Mesendoderm (in vitro differentiated cells): ENCODE results near the gene ENAM.
"Not testable (repeated sequence)": the region's sequence is repeated elsewhere in the genome, so short reads cannot be mapped to it uniquely, and the experiment has no call there.

ENCODE experiments used
- DNase-seq: peaks from one replicate; pipeline ENCODE4 v3.0.0; 2013
- H2AK5ac ChIP-seq: 2 replicates; pipeline ENCODE4 v1.6.1; 2013; ENCODE audit warnings: low read length, inconsistent platforms
- H2BK120ac ChIP-seq: 2 replicates; pipeline ENCODE4 v1.6.1; 2013; ENCODE audit warnings: low read depth, mild to moderate bottlenecking, low read length, moderate library complexity, mixed read lengths
- H2BK15ac ChIP-seq: replicated peaks from 2 replicates; pipeline ENCODE4 v1.6.1; 2013; ENCODE audit warnings: low read depth, mild to moderate bottlenecking, moderate library complexity
- H2BK5ac ChIP-seq: 2 replicates; pipeline ENCODE4 v1.6.1; 2013; ENCODE audit warnings: low read length, inconsistent platforms
- H3K18ac ChIP-seq: 2 replicates; pipeline ENCODE4 v1.6.1; 2013; ENCODE audit warnings: mild to moderate bottlenecking, low read length, mixed read lengths
- H3K23ac ChIP-seq: one replicate; pipeline ENCODE4 v1.6.1; 2013; ENCODE audit warnings: low read length
- H3K27ac ChIP-seq: 2 replicates; pipeline ENCODE4 v1.5.1; 2013; ENCODE audit warnings: low read depth, mild to moderate bottlenecking, inconsistent platforms, low read length, moderate library complexity
- H3K27me3 ChIP-seq: 2 replicates; pipeline ENCODE4 v1.6.1; 2013; ENCODE audit warnings: low read length, control low read depth, mild to moderate bottlenecking, inconsistent platforms; ENCODE audit not compliant: insufficient read depth, poor library complexity
- H3K36me3 ChIP-seq: 2 replicates; pipeline ENCODE4 v1.6.1; 2013; ENCODE audit warnings: low read length, inconsistent platforms; ENCODE audit not compliant: control insufficient read depth, insufficient read depth
- H3K4ac ChIP-seq: one replicate; pipeline ENCODE4 v1.6.1; 2013; ENCODE audit warnings: low read depth, mild to moderate bottlenecking, low read length, moderate library complexity
- H3K4me1 ChIP-seq: 2 replicates; pipeline ENCODE4 v1.6.1; 2013; ENCODE audit warnings: low read depth, low read length, inconsistent platforms; ENCODE audit not compliant: control insufficient read depth
- H3K4me2 ChIP-seq: 2 replicates; pipeline ENCODE4 v1.6.1; 2013; ENCODE audit warnings: low read length
- H3K4me3 ChIP-seq: 2 replicates; pipeline ENCODE4 v1.5.1; 2013; ENCODE audit warnings: mild to moderate bottlenecking, low read length
- H3K56ac ChIP-seq: one replicate; pipeline ENCODE4 v1.6.1; 2013; ENCODE audit warnings: low read length
- H3K79me1 ChIP-seq: 2 replicates; pipeline ENCODE4 v1.6.1; 2013; ENCODE audit warnings: low read length, inconsistent platforms
- H3K79me2 ChIP-seq: 2 replicates; pipeline ENCODE4 v1.6.1; 2013; ENCODE audit warnings: mild to moderate bottlenecking, low read length; ENCODE audit not compliant: control insufficient read depth, insufficient read depth
- H3K9ac ChIP-seq: 2 replicates; pipeline ENCODE4 v1.6.1; 2013; ENCODE audit warnings: low read length, inconsistent platforms
- H4K5ac ChIP-seq: one replicate; pipeline ENCODE4 v1.6.1; 2013; ENCODE audit warnings: low read length
- H4K8ac ChIP-seq: one replicate; pipeline ENCODE4 v1.6.1; 2013; ENCODE audit warnings: low read depth, mild to moderate bottlenecking, control low read depth, low read length, moderate library complexity
- WGBS: extraction: QIAGEN DNeasy Blood & Tissue Kit; methylation state at CpG from one replicate; pipeline ENCODE4 v1.1.7; 2013; ENCODE audit warnings: low lambda C conversion rate, missing lambda C conversion rate; ENCODE audit not compliant: insufficient coverage; ENCODE audit errors: extremely low coverage; 5-methylcytosine and 5-hydroxymethylcytosine counted together

The ENAM gene

DNA sequence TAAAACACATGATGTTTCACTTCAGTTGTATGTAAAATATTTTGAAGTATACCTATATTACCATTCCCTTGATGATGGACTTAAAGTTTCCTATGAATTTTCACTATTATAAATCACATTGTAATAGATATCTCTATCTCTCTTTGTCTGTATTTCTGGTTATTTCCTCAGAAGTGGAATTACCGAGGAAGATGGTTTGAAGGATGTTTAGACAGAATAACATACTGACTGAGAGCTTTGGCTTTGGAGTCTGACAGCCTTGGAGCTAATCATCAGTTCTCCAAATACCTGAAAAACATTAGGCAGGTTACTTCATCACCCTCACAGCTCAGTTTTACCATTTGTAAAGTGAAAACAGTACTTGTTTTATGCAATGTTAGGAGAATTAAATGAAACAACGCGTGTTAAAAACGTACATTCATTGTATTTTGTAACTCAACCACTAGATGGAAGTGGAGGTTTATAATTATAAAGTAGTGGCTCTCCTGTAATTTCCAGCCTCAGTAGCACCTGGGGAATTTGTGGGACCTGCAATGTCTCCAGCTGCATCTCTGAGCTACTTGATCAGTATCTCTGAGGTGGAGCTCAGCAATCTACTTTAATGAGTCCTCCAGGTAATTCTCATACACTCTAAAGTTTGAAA, 23.4 kb downstream of the ENAM start:
- Histone ChIP-seq H3K79me1 (no peaks in the 10 kb centered on the region), H2BK5ac (no peak overlapping the region), H3K56ac (no peak overlapping the region), H2BK15ac (no peak overlapping the region), H3K36me3 (no peaks in the 10 kb centered on the region), H3K23ac (no peak overlapping the region), H3K79me2 (no peaks in the 10 kb centered on the region), H3K27me3 (no peaks in the 10 kb centered on the region), H3K4me2 (no peak overlapping the region), H2BK120ac (no peak overlapping the region), H3K18ac (no peak overlapping the region), H3K4me3 (no peak overlapping the region), H3K27ac (no peak overlapping the region), H3K4me1 (no peaks in the 10 kb centered on the region), H2AK5ac (no peak overlapping the region), H4K5ac (no peak overlapping the region), H3K4ac (no peak overlapping the region), H4K8ac (no peak overlapping the region), H3K9ac (no peak overlapping the region)
- WGBS, result no CpG with 5 or more reads among the region's 4 CpGs
- peak; percentile 50 for DNase-seq

DNA sequence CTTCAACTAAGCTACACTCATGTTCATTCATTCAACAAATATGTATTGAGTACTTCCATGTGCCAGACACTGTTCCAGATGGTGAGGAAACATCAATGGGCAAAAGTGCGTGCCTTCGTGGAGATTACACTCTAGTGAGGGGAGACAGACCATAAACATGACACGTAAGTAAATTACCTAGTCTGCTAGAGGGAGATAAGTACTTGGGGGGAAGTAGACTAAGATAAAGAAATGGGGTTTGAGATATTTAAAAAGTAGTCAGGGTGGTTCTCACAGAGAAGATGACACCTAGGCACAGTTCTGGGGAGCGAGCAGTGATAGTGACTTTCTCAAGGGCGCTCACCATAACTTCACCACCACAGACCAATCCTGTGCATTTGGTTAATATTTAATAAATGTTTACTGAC, 26.1 kb downstream of the ENAM start:
- Histone ChIP-seq H3K27me3 (no peaks in the 10 kb centered on the region), H3K18ac (no peak overlapping the region), H3K79me2 (no peaks in the 10 kb centered on the region), H3K27ac (no peak overlapping the region), H3K4me3 (no peak overlapping the region), H2AK5ac (no peak overlapping the region), H3K36me3 (no peaks in the 10 kb centered on the region), H2BK5ac (no peak overlapping the region), H3K79me1 (no peaks in the 10 kb centered on the region), H3K4me2 (no peak overlapping the region), H3K56ac (no peak overlapping the region), H4K8ac (no peak overlapping the region), H4K5ac (no peak overlapping the region), H2BK15ac (no peak overlapping the region), H3K9ac (no peak overlapping the region), H3K4me1 (no peaks in the 10 kb centered on the region), H3K4ac (no peak overlapping the region), H2BK120ac (no peak overlapping the region), H3K23ac (no peak overlapping the region)
- no CpG with 5 or more reads among the region's 5 CpGs for WGBS
- DNase-seq, result no peak

DNA sequence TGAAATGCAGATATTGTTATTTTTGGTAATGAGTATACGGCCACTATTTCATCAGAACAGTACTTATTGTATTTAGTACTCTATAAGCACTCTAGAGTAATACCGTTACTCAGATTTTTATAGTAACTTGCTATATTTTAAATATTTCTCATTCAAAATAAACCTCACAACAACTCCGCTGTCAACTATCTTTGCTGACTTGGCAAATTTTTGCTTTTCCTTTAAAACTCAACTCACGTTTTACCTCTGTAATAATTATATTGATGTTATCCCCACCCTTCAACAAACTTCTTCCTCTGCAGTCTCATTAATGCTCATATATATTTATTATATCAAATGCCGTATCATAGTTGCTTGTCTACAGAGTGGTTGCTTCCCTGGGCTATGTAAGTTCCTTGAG, 28.8 kb downstream of the ENAM start:
- Histone ChIP-seq H2BK120ac (no peak overlapping the region), H2BK5ac (no peak overlapping the region), H3K4me3 (no peak overlapping the region), H3K18ac (no peak overlapping the region), H3K4me2 (no peak overlapping the region), H3K79me2 (no peaks in the 10 kb centered on the region), H2BK15ac (no peak overlapping the region), H3K9ac (no peak overlapping the region), H2AK5ac (no peak overlapping the region), H3K36me3 (no peaks in the 10 kb centered on the region), H4K8ac (no peak overlapping the region), H3K79me1 (no peaks in the 10 kb centered on the region), H3K56ac (no peak overlapping the region), H4K5ac (no peak overlapping the region), H3K4ac (no peak overlapping the region), H3K23ac (no peak overlapping the region), H3K27me3 (no peaks in the 10 kb centered on the region), H3K27ac (no peak overlapping the region), H3K4me1 (no peaks in the 10 kb centered on the region)
- whole genome bisulfite sequencing, result 100% methylated on average over 2 of the region's 5 CpGs
- DNase-seq, result no peak

DNA sequence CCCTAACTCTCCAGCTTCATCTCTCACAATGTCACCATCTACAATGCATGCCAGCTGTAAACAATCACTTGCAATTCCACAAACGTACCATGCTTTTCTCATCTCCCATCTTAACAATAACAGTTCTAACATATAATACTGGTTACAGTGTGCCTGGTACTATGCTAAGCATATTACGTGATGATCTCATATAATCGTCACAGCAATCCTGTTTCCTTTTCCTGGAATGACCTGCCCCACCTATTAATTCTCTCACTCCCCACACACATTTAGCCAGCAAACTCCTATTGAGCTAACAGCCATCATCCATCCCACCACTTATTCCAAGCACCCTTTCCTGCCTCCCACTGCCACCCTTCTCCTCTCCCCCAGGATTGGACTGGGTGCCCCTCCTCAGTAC, 29.9 kb downstream of the ENAM start:
- no peaks in the 10 kb centered on the region for H3K27me3 ChIP-seq
- H3K36me3 ChIP-seq, result no peaks in the 10 kb centered on the region
- no peak overlapping the region for H2BK5ac ChIP-seq
- no peak overlapping the region for H3K27ac ChIP-seq
- H3K23ac ChIP-seq, result no peak overlapping the region
- no peak overlapping the region for H2BK120ac ChIP-seq
- no peaks in the 10 kb centered on the region for H3K79me2 ChIP-seq
- no peak overlapping the region for H3K4me2 ChIP-seq
- H3K9ac ChIP-seq, result no peak overlapping the region
- no CpG with 5 or more reads among the region's 3 CpGs for WGBS
- H3K18ac ChIP-seq, result no peak overlapping the region
- H3K4me3 ChIP-seq, result no peak overlapping the region
- H3K79me1 ChIP-seq, result no peaks in the 10 kb centered on the region
- no peak overlapping the region for H4K8ac ChIP-seq
- H3K56ac ChIP-seq, result no peak overlapping the region
- DNase-seq, result no peak
- no peaks in the 10 kb centered on the region for H3K4me1 ChIP-seq
- no peak overlapping the region for H2AK5ac ChIP-seq
- H2BK15ac ChIP-seq, result no peak overlapping the region
- H3K4ac ChIP-seq, result no peak overlapping the region
- H4K5ac ChIP-seq, result no peak overlapping the region

DNA sequence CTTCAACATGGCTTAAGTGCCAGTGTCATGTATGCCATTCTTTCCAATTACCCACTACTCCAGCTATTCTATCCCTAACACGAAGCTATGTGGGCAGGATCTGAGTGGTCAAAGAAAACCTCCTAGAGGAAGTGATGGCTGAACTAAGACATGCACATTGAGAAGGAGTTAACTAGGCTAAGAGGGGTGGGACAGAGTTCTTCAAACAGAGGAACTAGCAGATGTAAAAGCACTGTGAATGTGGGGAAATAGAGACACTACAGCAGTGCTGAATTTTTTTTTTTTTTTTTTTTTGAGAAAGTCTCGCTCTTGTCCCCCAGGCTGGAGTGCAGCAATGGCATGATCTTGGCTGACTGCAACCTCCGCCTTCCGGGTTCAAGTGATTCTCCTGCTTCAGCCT, 31.6 kb downstream of the ENAM start:
- WGBS, result no CpG with 5 or more reads among the region's 4 CpGs
- no peak for DNase-seq
- Histone ChIP-seq H3K56ac (no peak overlapping the region), H2BK15ac (no peak overlapping the region), H2BK5ac (no peak overlapping the region), H3K23ac (no peak overlapping the region), H3K79me1 (no peaks in the 10 kb centered on the region), H3K79me2 (no peaks in the 10 kb centered on the region), H4K5ac (no peak overlapping the region), H4K8ac (no peak overlapping the region), H3K4me1 (no peaks in the 10 kb centered on the region), H3K36me3 (no peaks in the 10 kb centered on the region), H3K27me3 (no peaks in the 10 kb centered on the region), H2AK5ac (no peak overlapping the region), H3K27ac (no peak overlapping the region), H3K4ac (no peak overlapping the region), H2BK120ac (no peak overlapping the region), H3K9ac (no peak overlapping the region), H3K18ac (no peak overlapping the region), H3K4me2 (no peak overlapping the region), H3K4me3 (no peak overlapping the region)

DNA sequence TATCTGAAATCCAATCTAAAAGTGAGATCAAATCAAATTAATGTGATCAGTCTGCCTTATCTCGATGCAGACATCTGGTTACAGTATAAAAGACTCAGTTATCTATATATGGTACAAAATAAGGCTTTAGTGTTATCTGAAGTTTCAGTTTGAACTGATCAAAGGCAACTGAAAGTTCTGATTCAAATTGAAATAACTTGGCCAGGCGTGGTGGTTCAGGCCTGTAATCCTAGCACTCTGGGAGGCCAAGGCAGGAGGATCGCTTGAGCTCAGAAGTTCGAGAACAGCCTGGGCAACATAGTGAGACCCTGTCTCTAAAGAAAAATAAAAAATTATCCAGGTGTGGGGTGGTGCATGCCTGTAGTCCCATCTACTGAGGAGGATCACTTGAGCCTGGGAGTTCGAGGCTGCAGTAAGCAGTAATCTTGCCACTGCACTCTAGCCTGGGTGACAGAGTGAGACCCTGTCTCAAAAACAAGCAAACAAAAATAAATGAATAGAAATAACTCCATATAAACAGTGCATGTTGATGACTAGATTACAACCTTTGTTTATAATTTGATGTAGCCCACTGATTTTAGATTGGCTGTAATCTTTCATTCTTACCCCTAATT, 32.9 kb downstream of the ENAM start:
- H3K4me2 ChIP-seq, H2BK120ac ChIP-seq, H3K4me1 ChIP-seq, H3K79me2 ChIP-seq, H3K23ac ChIP-seq, H3K18ac ChIP-seq, DNase-seq, H3K56ac ChIP-seq, H4K5ac ChIP-seq, H3K79me1 ChIP-seq, H3K4me3 ChIP-seq, H3K4ac ChIP-seq, H2BK15ac ChIP-seq, H2AK5ac ChIP-seq, H3K9ac ChIP-seq, H2BK5ac ChIP-seq, H3K27me3 ChIP-seq, H3K27ac ChIP-seq, H4K8ac ChIP-seq, H3K36me3 ChIP-seq: not testable (repeated sequence)
- no CpG with 5 or more reads among the region's 5 CpGs for WGBS
